Loucy (cell line): Measurements from ENCODE around the gene NRXN3.

ENCODE experiments used
- H2AFZ ChIP-seq: fragments of 200-600 bp; sonication (generic); 2 replicates; pipeline ENCODE4 v1.6.0; 2016; ENCODE audit warnings: antibody characterized with exemption, mild to moderate bottlenecking, low read length, moderate library complexity
- H3F3A ChIP-seq: fragments of 200-600 bp; 2 replicates; pipeline ENCODE4 v1.6.0; 2016; ENCODE audit warnings: antibody characterized with exemption, low read depth, mild to moderate bottlenecking
- H3K27me3 ChIP-seq: fragments of 200-600 bp; sonication (generic); 2 replicates; pipeline ENCODE4 v1.6.1; 2014; ENCODE audit warnings: low read length, mild to moderate bottlenecking; ENCODE audit not compliant: insufficient read depth, poor library complexity, severe bottlenecking
- H3K36me3 ChIP-seq: fragments of 200-600 bp; sonication (generic); 2 replicates; pipeline ENCODE4 v1.6.1; 2016; ENCODE audit warnings: low read length; ENCODE audit not compliant: insufficient read depth
- H3K4me1 ChIP-seq: fragments of 200-600 bp; sonication (generic); 2 replicates; pipeline ENCODE4 v1.5.1; 2014; ENCODE audit warnings: low read length, mild to moderate bottlenecking; ENCODE audit not compliant: insufficient read depth, poor library complexity, severe bottlenecking
- H3K4me2 ChIP-seq: fragments of 200-600 bp; sonication (generic); 2 replicates; pipeline ENCODE4 v1.6.0; 2014; ENCODE audit warnings: antibody characterized with exemption, low read length, low read depth, mild to moderate bottlenecking; ENCODE audit not compliant: poor library complexity, severe bottlenecking
- H3K4me3 ChIP-seq: fragments of 200-600 bp; sonication (generic); 2 replicates; pipeline ENCODE4 v1.5.1; 2014; ENCODE audit warnings: low read length, mild to moderate bottlenecking, mixed read lengths; ENCODE audit not compliant: poor library complexity, severe bottlenecking
- H3K79me2 ChIP-seq: fragments of 200-600 bp; sonication (generic); 2 replicates; pipeline ENCODE4 v1.6.1; 2014; ENCODE audit warnings: low read length; ENCODE audit not compliant: insufficient read depth
- H3K9ac ChIP-seq: fragments of 200-600 bp; sonication (generic); 2 replicates; pipeline ENCODE4 v1.6.0; 2014; ENCODE audit warnings: mild to moderate bottlenecking, low read depth, low read length, moderate library complexity; ENCODE audit not compliant: poor library complexity, severe bottlenecking
- H3K9me2 ChIP-seq: fragments of 200-600 bp; sonication (generic); replicated peaks from 2 replicates; pipeline ENCODE4 v1.6.1; 2016; ENCODE audit warnings: low read depth, low read length, mixed read lengths
- H3K9me3 ChIP-seq: fragments of 200-600 bp; sonication (generic); 2 replicates; pipeline ENCODE4 v1.6.1; 2014; ENCODE audit warnings: mild to moderate bottlenecking, antibody characterized with exemption, low read length, low read depth; ENCODE audit not compliant: insufficient read depth
- H4K20me1 ChIP-seq: fragments of 200-600 bp; sonication (generic); 2 replicates; pipeline ENCODE4 v1.6.0; 2014; ENCODE audit warnings: antibody characterized with exemption, low read length, mild to moderate bottlenecking; ENCODE audit not compliant: insufficient read depth, poor library complexity, severe bottlenecking
- CTCF ChIP-seq: fragments of 200-600 bp; sonication (generic); conservative IDR thresholded peaks from 2 replicates; pipeline ENCODE4 v1.5.1; 2014; ENCODE audit warnings: mild to moderate bottlenecking, antibody characterized with exemption, low read length
- EZH2phosphoT487 ChIP-seq: fragments of 200-600 bp; IDR thresholded peaks from 2 replicates; pipeline ENCODE4 v1.6.1; 2018; ENCODE audit warnings: antibody characterized with exemption, mild to moderate bottlenecking, moderate library complexity, borderline replicate concordance

Gene NRXN3

GRCh38 chr14:79412822-79413221, 1242.6 kb downstream of the NRXN3 start:
- Histone ChIP-seq H3K79me2 (no peaks in the 10 kb centered on the region), H3K27me3 (no peaks in the 10 kb centered on the region)

GRCh38 chr14:79413734-79414428, 1243.7 kb downstream of the NRXN3 start:
- H3K9me2 ChIP-seq, result no peaks in the 10 kb centered on the region
- no peaks in the 10 kb centered on the region for H4K20me1 ChIP-seq

More at GRCh38 chr14:79412822-79413221, 1242.6 kb downstream of the NRXN3 start:
- H3K9me2 ChIP-seq, result no peaks in the 10 kb centered on the region
- TF ChIP-seq EZH2phosphoT487 (no peak), CTCF (no peak)
- H3K36me3 ChIP-seq, result no peaks in the 10 kb centered on the region
- no peaks in the 10 kb centered on the region for H4K20me1 ChIP-seq
- no peak overlapping the region for H3K4me2 ChIP-seq
- H2AFZ ChIP-seq, result no peak overlapping the region
- H3F3A ChIP-seq, result no peaks in the 10 kb centered on the region
- no peak overlapping the region for H3K4me3 ChIP-seq
- no peak overlapping the region for H3K9ac ChIP-seq
- H3K4me1 ChIP-seq, result no peaks in the 10 kb centered on the region
- no peaks in the 10 kb centered on the region for H3K9me3 ChIP-seq

GRCh38 chr14:79415726-79416125, 1245.6 kb downstream of the NRXN3 start:
- no peaks in the 10 kb centered on the region for H3K9me3 ChIP-seq
- no peaks in the 10 kb centered on the region for H3F3A ChIP-seq
- no peaks in the 10 kb centered on the region for H3K9me2 ChIP-seq
- H4K20me1 ChIP-seq, result no peaks in the 10 kb centered on the region
- no peaks in the 10 kb centered on the region for H3K4me1 ChIP-seq
- H3K4me2 ChIP-seq, result no peak overlapping the region
- TF ChIP-seq CTCF (no peak), EZH2phosphoT487 (no peak)
- H3K79me2 ChIP-seq, result no peaks in the 10 kb centered on the region
- no peak overlapping the region for H2AFZ ChIP-seq
- no peak overlapping the region for H3K4me3 ChIP-seq
- H3K9ac ChIP-seq, result no peak overlapping the region
- H3K36me3 ChIP-seq, result no peaks in the 10 kb centered on the region
- H3K27me3 ChIP-seq, result no peaks in the 10 kb centered on the region

More at GRCh38 chr14:79413734-79414428, 1243.7 kb downstream of the NRXN3 start:
- Histone ChIP-seq H3K4me2 (no peak overlapping the region), H3K4me3 (no peak overlapping the region), H3K36me3 (no peaks in the 10 kb centered on the region), H3K27me3 (no peaks in the 10 kb centered on the region), H3K4me1 (no peaks in the 10 kb centered on the region), H2AFZ (no peak overlapping the region), H3K79me2 (no peaks in the 10 kb centered on the region), H3K9me3 (no peaks in the 10 kb centered on the region), H3K9ac (no peak overlapping the region), H3F3A (no peaks in the 10 kb centered on the region)
- TF ChIP-seq CTCF, result no peak
- no peak for TF ChIP-seq EZH2phosphoT487
